HEK293 (cell line): ENCODE results near the gene DLK2.
A peak's percentile ranks its signal among the peaks of the same experiment; 100 is the strongest.

Experiments used
- CTCF ChIA-PET: fragments of 350-600 bp; formaldehyde crosslinking; extraction: SDS; loops from one replicate; lab custom pipeline; 2021; ENCODE audit warnings: antibody characterized with exemption; lab: Yijun Ruan, JAX
- POLR2A ChIA-PET: fragments of 300-600 bp; formaldehyde crosslinking; extraction: SDS; loops from one replicate; lab custom pipeline; 2020; ENCODE audit warnings: antibody characterized with exemption, inconsistent platforms; lab: Yijun Ruan, JAX
- H3K27ac ChIP-seq: fragments of 200-500 bp; sonication (Bioruptor generic); 2 replicates; pipeline ENCODE4 v1.5.1; 2014; ENCODE audit warnings: low read depth, low read length, control low read depth, inconsistent platforms; ENCODE audit errors: extremely low read depth
- H3K36me3 ChIP-seq, 2 experiments: fragments of 200-500 bp in 1 of 2; sonication (Bioruptor generic) in 1 of 2; 1 replicate in 1 of 2; 2 replicates in 1 of 2; pipeline ENCODE4 v1.5.1; 2014 to 2017; ENCODE audit warnings: inconsistent platforms in 2 of 2, low read length in 2 of 2; ENCODE audit not compliant: control insufficient read depth in 2 of 2, insufficient read depth in 1 of 2
- H3K4me1 ChIP-seq: fragments of 200-500 bp; sonication (Bioruptor generic); 2 replicates; pipeline ENCODE4 v1.5.1; 2014; ENCODE audit warnings: mild to moderate bottlenecking, low read length, inconsistent platforms; ENCODE audit not compliant: control insufficient read depth, insufficient read depth
- H3K4me3 ChIP-seq: 2 replicates; pipeline ENCODE4 v1.5.1; 2011; ENCODE audit warnings: low read depth, mild to moderate bottlenecking, control low read depth, low read length, moderate library complexity
- H3K9me3 ChIP-seq: fragments of 200-500 bp; sonication (Bioruptor generic); 2 replicates; pipeline ENCODE4 v1.5.1; 2014; ENCODE audit warnings: low read depth, low read length, inconsistent platforms; ENCODE audit not compliant: control insufficient read depth, insufficient read depth
- EGR2 ChIP-seq: fragments of 450-650 bp; formaldehyde crosslinking; IDR thresholded peaks from 2 replicates; pipeline ENCODE4 v1.5.1; 2016; ENCODE audit warnings: low read depth, missing biosample characterization, missing genetic modification characterization
- IKZF3 ChIP-seq: fragments of 450-650 bp; IDR thresholded peaks from 2 replicates; pipeline ENCODE4 v1.5.0; 2018; ENCODE audit warnings: missing biosample characterization, mild to moderate bottlenecking, missing genetic modification characterization, moderate library complexity
- MEIS1 ChIP-seq: sonication (generic); formaldehyde crosslinking; IDR thresholded peaks from 2 replicates; pipeline ENCODE4 v1.8.1; 2022; ENCODE audit warnings: missing genetic modification reagents, mild to moderate bottlenecking, borderline replicate concordance
- RBAK ChIP-seq: fragments of 450-650 bp; formaldehyde crosslinking; IDR thresholded peaks from 2 replicates; pipeline ENCODE4 v1.5.1; 2016; ENCODE audit warnings: missing biosample characterization, missing genetic modification characterization
- TCF7L2 ChIP-seq: IDR thresholded peaks from 2 replicates; pipeline ENCODE4 v1.6.1; 2011; ENCODE audit warnings: low read depth, mild to moderate bottlenecking, inconsistent platforms, low read length, moderate library complexity, borderline replicate concordance
- ZFHX2 ChIP-seq: fragments of 450-650 bp; formaldehyde crosslinking; conservative IDR thresholded peaks from 2 replicates; pipeline ENCODE4 v1.5.1; 2016; ENCODE audit warnings: missing biosample characterization, missing genetic modification characterization
- ZIC2 ChIP-seq: fragments of 450-650 bp; formaldehyde crosslinking; IDR thresholded peaks from 2 replicates; pipeline ENCODE4 v1.5.1; 2016; ENCODE audit warnings: missing biosample characterization, missing genetic modification characterization
- ZNF23 ChIP-seq: fragments of 450-650 bp; formaldehyde crosslinking; IDR thresholded peaks from 2 replicates; pipeline ENCODE4 v1.5.1; 2016; ENCODE audit warnings: missing biosample characterization, missing genetic modification characterization, borderline replicate concordance
- ZNF335 ChIP-seq: fragments of 450-650 bp; formaldehyde crosslinking; conservative IDR thresholded peaks from 2 replicates; pipeline ENCODE4 v1.5.1; 2016; ENCODE audit warnings: missing biosample characterization, missing genetic modification characterization
- ZNF596 ChIP-seq: fragments of 450-650 bp; IDR thresholded peaks from 2 replicates; pipeline ENCODE4 v1.5.0; 2018; ENCODE audit warnings: missing biosample characterization, mild to moderate bottlenecking, missing genetic modification characterization, moderate library complexity
- ZNF660 ChIP-seq: fragments of 450-650 bp; IDR thresholded peaks from 2 replicates; pipeline ENCODE4 v1.5.1; 2018; ENCODE audit warnings: missing biosample characterization, mild to moderate bottlenecking, missing genetic modification characterization
- ZNF670 ChIP-seq: fragments of 450-650 bp; formaldehyde crosslinking; IDR thresholded peaks from 2 replicates; pipeline ENCODE4 v1.5.1; 2016; ENCODE audit warnings: missing biosample characterization, missing genetic modification characterization, low read depth
- TF ChIP-seq, protein P1 (sequence below): fragments of 450-650 bp; formaldehyde crosslinking; IDR thresholded peaks from 2 replicates; pipeline ENCODE4 v1.5.1; 2016; ENCODE audit warnings: missing biosample characterization, missing genetic modification characterization, low read depth
- TF ChIP-seq, protein P2 (sequence below): fragments of 450-650 bp; formaldehyde crosslinking; IDR thresholded peaks from 2 replicates; pipeline ENCODE4 v1.5.1; 2016; ENCODE audit warnings: missing biosample characterization, missing genetic modification characterization

DLK2 gene

DNA sequence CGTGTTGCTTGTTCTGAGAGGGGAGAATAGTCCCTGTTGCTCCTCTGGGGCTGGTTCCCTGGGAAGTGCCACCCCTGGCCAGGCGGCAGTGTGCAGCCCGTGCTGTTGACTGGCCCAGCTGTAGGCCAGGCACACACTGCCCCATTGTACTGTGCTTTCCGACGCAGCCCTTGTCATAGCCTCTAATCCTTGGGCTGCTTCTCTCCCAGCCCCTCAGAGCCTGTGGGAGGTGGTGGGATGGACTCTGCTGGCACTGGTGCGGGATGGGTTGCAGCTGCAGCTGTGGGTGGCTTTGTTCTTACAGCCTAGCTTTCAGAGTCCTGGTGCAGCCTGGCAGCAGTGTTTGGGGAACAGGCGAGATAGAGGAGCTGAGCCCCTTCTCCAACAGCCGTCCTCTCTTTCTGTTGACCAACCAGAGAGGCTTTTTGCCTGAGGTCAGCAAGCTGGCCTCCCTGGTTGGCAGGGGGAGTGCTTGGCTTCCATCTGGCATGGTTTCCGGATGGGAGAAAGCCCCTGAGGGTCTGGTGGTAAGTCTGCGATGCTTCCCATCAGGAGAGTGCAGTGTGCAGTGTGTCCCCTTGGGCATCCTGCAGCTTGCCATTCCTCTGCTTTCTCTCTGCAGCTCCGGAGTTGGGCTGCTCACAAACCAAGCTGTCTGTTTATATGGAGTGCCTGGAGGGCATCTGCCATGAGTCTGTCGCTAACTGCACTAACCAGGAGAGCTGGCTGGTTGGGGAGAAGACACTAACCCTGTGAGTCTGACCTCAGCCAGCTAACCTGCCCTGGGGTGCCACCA, 34.1 kb upstream of the DLK2 start:
- Histone ChIP-seq H3K4me3 (no peak overlapping the region), H3K9me3 (no peaks in the 10 kb centered on the region), H3K27ac (no peak overlapping the region), H3K4me1 (no peaks in the 10 kb centered on the region), H3K36me3 (peaks cover 0 to 41% of the 10 kb centered on the region in 2 experiments; a peak in 2 of 3 replicates)
- ChIA-PET CTCF (interaction anchor here (0.6 to 11.2 kb wide), 2 partner anchors 19 to 32 kb away, joined by 3 to 142 read pairs; partner anchors contain the start of gene LRRC73), POLR2A (interaction anchor here (0.8 to 2.1 kb wide), 3 partner anchors 9 to 34 kb away, joined by 3 to 13 read pairs (median 4); partner anchors contain the start of genes DLK2 and TJAP1)
- TF ChIP-seq EGR2 (tag by site-specific recombination) (peak; percentile 76), ZNF670 (tag by site-specific recombination) (no peak), ZFHX2 (tag by site-specific recombination) (peak; percentile 81)

DNA sequence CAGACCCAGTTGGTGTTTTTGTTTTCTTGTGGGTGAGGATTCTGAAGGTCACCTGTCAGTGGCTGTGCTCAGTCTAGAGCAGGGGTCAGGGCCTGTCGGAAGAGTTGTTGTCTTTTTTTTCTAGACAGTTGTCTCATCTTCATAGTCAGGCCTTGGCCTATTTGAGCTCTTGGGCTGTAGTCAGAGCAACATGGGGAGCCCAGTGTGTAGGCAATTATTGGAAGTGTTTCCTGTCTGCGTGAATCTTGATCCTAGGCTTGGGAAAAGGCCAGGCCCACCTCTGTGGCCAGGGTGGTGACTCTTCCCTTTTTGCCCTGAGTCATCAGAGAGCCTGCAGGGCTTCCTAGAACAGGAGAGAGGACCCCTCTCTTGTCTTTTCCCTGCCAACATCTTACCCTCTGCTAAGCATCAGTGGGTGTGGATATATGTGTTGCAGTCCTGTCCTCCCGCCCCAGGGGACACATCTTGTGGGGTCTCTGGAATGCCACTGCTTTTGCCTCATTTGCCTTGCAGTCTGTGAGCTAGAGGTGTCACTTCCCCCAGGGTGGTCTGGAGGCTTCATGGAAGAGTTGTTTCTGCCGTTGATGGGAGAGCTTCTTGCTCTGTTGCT, 33.4 kb upstream of the DLK2 start:
- no peaks in the 10 kb centered on the region for H3K4me1 ChIP-seq
- TF ChIP-seq, protein P1, sequence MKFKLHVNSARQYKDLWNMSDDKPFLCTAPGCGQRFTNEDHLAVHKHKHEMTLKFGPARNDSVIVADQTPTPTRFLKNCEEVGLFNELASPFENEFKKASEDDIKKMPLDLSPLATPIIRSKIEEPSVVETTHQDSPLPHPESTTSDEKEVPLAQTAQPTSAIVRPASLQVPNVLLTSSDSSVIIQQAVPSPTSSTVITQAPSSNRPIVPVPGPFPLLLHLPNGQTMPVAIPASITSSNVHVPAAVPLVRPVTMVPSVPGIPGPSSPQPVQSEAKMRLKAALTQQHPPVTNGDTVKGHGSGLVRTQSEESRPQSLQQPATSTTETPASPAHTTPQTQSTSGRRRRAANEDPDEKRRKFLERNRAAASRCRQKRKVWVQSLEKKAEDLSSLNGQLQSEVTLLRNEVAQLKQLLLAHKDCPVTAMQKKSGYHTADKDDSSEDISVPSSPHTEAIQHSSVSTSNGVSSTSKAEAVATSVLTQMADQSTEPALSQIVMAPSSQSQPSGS (tag by site-specific recombination): no peak
- TF ChIP-seq ZNF596: no peak
- no peak for TF ChIP-seq RBAK (tag by site-specific recombination)
- TF ChIP-seq ZNF23 (tag by site-specific recombination): no peak
- TF ChIP-seq ZIC2: peak; percentile 59
- no peak for TF ChIP-seq TCF7L2
- H3K27ac ChIP-seq: no peak overlapping the region
- no peak overlapping the region for H3K4me3 ChIP-seq
- no peaks in the 10 kb centered on the region for H3K9me3 ChIP-seq
- ChIA-PET CTCF (interaction anchor here (0.6 to 11.2 kb wide), 3 partner anchors 18 to 31 kb away, joined by 3 to 142 read pairs (median 26); partner anchors contain the start of gene LRRC73), POLR2A (interaction anchor here (2.1 kb wide), 1 partner anchor 11 kb away, joined by 13 read pairs; the partner anchor contains the start of gene TJAP1)
- H3K36me3 ChIP-seq: peaks cover 0 to 35% of the 10 kb centered on the region in 2 experiments; a peak in 2 of 3 replicates

DNA sequence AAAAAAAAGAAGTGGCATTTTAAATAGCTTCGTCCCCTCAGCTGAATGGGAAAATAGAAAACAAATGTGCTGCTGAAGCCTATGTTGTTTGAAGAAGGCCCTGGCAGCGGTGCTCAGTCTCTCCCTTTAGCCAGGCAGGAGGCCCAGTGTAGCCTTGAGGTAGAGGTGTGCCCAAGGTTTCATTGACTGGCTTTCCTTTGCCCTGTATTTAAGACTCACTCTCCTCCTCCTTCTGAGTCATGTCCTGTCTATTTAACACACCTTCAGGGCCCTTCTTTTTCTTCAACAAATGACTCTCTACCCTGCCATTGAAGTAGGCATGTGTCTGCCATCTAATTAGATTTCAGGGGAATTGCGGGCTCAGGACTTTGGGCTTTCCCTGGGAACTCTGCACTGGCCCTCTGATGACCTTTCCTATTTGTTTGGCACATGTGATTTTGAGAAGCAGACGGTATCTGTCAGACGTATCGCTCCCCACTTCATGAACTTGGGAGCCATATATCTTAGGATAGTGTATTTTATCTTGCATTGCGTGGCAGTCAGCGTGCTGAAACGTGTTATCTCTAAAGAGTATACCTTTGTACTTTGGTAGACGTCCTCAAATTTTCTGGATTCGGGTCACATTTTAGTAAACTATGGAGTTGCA, 26.4 kb upstream of the DLK2 start:
- peaks cover 8% of the 10 kb centered on the region for H3K4me1 ChIP-seq
- no peak for TF ChIP-seq MEIS1 (CRISPR knock-in tag)
- TF ChIP-seq ZNF335: 0 out of 2 replicates have a peak, but pooled peaks have one; percentile 10
- no peak overlapping the region for H3K4me3 ChIP-seq
- POLR2A ChIA-PET: interaction anchor here (0.6 to 1.5 kb wide), 4 partner anchors 35 to 99 kb away, joined by 3 to 11 read pairs (median 4); partner anchors contain the start of genes POLR1C and YIPF3
- H3K27ac ChIP-seq: no peak overlapping the region
- H3K36me3 ChIP-seq: peaks cover 0 to 29% of the 10 kb centered on the region in 2 experiments; a peak in 2 of 3 replicates
- CTCF ChIA-PET: interaction anchor here (0.6 to 2.6 kb wide), 5 partner anchors 24 to 535 kb away, joined by 3 to 11 read pairs (median 4); no protein-coding TSS in a partner anchor
- no peaks in the 10 kb centered on the region for H3K9me3 ChIP-seq

DNA sequence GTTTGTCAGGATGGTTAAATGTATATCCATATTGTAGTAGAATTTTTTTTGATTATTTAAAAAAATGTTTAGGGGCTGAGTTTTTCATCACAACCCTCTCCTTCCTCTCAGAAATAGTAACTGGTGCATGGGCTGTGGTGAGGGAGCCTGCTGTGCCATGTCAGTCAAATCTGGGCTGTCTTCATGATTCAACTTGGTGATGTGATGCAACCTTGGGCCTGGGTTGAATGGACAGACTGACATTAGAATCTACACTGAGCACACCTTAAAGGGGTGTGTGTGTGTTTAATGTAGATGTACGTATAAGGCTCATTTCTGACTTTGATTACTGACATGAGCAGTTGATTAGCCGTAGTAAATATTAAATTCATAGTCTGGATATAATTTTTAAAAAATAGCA, 25.7 kb upstream of the DLK2 start:
- H3K4me3 ChIP-seq: no peak overlapping the region
- H3K36me3 ChIP-seq: peaks cover 0 to 27% of the 10 kb centered on the region in 2 experiments; a peak in 2 of 3 replicates
- no peaks in the 10 kb centered on the region for H3K9me3 ChIP-seq
- peaks cover 10% of the 10 kb centered on the region for H3K4me1 ChIP-seq
- no peak for TF ChIP-seq IKZF3 (tag by site-specific recombination)
- TF ChIP-seq, protein P2, sequence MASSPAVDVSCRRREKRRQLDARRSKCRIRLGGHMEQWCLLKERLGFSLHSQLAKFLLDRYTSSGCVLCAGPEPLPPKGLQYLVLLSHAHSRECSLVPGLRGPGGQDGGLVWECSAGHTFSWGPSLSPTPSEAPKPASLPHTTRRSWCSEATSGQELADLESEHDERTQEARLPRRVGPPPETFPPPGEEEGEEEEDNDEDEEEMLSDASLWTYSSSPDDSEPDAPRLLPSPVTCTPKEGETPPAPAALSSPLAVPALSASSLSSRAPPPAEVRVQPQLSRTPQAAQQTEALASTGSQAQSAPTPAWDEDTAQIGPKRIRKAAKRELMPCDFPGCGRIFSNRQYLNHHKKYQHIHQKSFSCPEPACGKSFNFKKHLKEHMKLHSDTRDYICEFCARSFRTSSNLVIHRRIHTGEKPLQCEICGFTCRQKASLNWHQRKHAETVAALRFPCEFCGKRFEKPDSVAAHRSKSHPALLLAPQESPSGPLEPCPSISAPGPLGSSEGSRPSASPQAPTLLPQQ (tag by site-specific recombination): peak; percentile 45; the same call in 1 of the 2 replicates
- TF ChIP-seq ZNF23 (tag by site-specific recombination): no peak
- TF ChIP-seq ZNF660 (tag by site-specific recombination): 0 out of 2 replicates have a peak, but pooled peaks have one; percentile 32
- H3K27ac ChIP-seq: no peak overlapping the region
- ChIA-PET POLR2A (interaction anchor here (0.6 to 1.5 kb wide), 5 partner anchors 25 to 99 kb away, joined by 3 to 11 read pairs (median 3); partner anchors contain the start of genes DLK2, POLR1C and YIPF3), CTCF (interaction anchor here (0.6 to 2.6 kb wide), 7 partner anchors 13 to 535 kb away, joined by 3 to 11 read pairs (median 4); no protein-coding TSS in a partner anchor)
